DND-41 (cell line): Measurements from ENCODE around the gene ANXA9.

Source experiments
- CTCF ChIP-seq: IDR thresholded peaks from 2 replicates; pipeline ENCODE4 v1.5.1; 2012; ENCODE audit warnings: borderline replicate concordance, low read length, moderate library complexity, mild to moderate bottlenecking; ENCODE audit not compliant: poor library complexity, severe bottlenecking; ENCODE audit errors: extremely low read depth
- EZH2 ChIP-seq: IDR thresholded peaks from 3 replicates; pipeline ENCODE4 v1.6.1; 2012; ENCODE audit warnings: borderline replicate concordance, low read depth, mild to moderate bottlenecking, moderate library complexity, low read length, inconsistent platforms; ENCODE audit not compliant: severe bottlenecking

- TF ChIP-seq CTCF (no peak), EZH2 (no peak)
Observed at GRCh38 chr1:150970808-150971582, 11.1 kb upstream of the ANXA9 start.
